ENCODE results near the gene ARHGAP42.
"Not testable (repeated sequence)": the region's sequence is repeated elsewhere in the genome, so short reads cannot be mapped to it uniquely, and the experiment has no call there.

The ARHGAP42 gene

GRCh38 chr11:101011881-101012280, 324.8 kb downstream of the ARHGAP42 start:
- no peak for DNase-seq

DNA sequence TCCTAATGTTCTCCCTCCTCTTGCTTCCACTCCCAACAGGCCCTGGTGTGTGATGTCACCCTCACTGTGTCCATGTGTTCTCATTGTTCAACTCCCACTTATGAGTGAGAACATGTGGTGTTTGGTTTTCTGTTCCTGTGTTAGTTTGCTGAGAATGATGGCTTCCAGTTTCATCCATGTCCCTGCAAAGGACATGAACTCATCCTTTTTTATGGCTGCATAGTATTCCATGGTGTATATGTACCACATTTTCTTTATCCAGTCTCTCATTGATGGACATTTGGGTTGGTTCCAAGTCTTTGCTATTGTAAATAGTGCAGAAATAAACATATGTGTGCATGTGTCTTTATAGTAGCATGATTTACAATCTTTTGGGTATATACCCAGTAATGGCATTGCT, 326.6 kb downstream of the ARHGAP42 start:
- DNase-seq = not testable (repeated sequence)

DNA sequence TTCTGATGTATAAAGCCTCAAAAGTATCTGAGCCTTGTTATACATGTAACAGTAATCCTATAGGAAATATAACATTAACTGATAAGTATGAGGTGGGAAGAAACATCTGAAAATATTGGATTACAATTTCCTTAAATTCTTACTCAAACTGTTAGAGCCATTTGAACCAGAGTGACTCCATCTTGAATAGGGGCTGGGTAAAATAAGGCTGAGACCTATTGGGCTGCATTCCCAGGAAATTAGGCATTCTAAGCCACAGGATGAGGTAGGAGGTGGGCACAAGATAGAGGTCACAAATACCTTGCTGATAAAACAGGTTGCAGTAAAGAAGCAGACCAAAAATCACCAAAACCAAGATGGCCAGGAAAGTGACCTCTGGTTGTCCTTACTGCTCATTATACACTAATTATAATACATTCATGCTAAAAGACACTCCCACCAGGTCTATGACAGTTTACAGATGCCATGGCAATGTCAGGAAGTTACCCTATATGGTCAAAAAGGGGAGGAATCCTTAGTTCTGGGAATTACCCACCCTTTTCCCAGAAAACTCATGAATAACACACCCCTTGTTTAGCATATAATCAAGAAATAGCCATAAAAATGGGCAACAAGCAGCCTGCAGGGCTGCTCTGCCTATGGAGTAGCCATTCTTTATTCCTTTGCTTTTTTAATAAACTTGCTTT, 327.7 kb downstream of the ARHGAP42 start:
- no peak for DNase-seq

GRCh38 chr11:101019870-101020269, 332.8 kb downstream of the ARHGAP42 start:
- no peak for DNase-seq

DNA sequence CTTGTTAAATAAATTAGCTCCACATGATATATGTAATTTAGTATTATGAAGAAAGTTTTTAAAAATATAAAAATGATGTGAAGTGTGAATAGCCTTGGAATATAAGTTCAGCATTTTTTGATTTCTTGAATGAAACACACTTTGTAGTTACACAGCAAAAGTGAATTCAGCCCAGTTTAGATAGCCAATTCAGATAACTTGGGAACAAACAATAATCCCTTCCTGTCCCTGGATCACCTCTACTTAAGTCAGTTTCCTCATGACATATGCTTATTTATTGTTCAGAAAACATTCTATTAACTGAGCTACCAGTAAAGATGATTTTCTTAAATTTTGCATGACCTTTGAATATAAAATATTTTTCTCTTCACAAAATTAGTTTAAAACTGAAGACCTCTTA, 335.2 kb downstream of the ARHGAP42 start:
- no peak for DNase-seq

- no peak for DNase-seq
Observed at GRCh38 chr11:101028644-101029043, 341.6 kb downstream of the ARHGAP42 start.

DNA sequence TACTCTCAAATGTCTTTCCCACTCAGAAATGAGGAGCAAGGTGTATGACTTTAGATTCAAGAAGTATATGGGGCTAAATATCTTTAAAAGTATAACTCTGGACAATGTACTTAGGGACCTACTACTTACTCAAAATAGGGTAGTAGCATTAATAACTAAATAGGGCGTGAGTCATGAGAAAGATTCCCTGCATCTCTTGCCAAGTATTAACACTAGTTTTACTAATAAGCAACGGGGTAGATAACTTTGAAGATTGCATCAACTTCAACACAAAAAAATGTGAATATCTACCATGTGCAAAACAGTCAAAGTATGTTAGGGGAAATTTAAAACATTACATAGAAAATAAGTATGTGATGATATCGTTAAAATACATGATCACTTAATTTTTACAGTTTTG, 342.9 kb downstream of the ARHGAP42 start:
- DNase-seq = no peak

- no peak for DNase-seq
Observed at GRCh38 chr11:101030692-101031091, 343.6 kb downstream of the ARHGAP42 start.

GRCh38 chr11:101031713-101032112, 344.6 kb downstream of the ARHGAP42 start:
- no peak for DNase-seq

GRCh38 chr11:101032991-101033390, 345.9 kb downstream of the ARHGAP42 start:
- no peak for DNase-seq

GRCh38 chr11:101034076-101034475, 347.0 kb downstream of the ARHGAP42 start:
- DNase-seq = peak in 3 of 58 donors; percentile 0 to 1 (median 1)

- no peak for DNase-seq
Observed at GRCh38 chr11:101035872-101036271, 348.8 kb downstream of the ARHGAP42 start.

Measured in anterior cingulate cortex (tissue), 58 donors.